Muscle of leg (tissue), 16 donors: ENCODE results near the gene C20orf96. TPM values are rescaled to one million over a fixed set of nuclear protein-coding genes. Genes with fewer than 3 reads are reported as not detected.
"Not testable (repeated sequence)": the region's sequence is repeated elsewhere in the genome, so short reads cannot be mapped to it uniquely, and the experiment has no call there.

Experiments used
- DNase-seq: peaks from one replicate; pipeline ENCODE4 v3.0.0; 2013
- H3K27ac ChIP-seq: one replicate; pipeline ENCODE4 v1.5.1; 2013; ENCODE audit warnings: mild to moderate bottlenecking, low read length, control low read depth
- H3K27me3 ChIP-seq: one replicate; pipeline ENCODE4 v1.6.1; 2013; ENCODE audit warnings: low read length; ENCODE audit not compliant: control insufficient read depth, insufficient read depth
- H3K36me3 ChIP-seq: one replicate; pipeline ENCODE4 v1.6.1; 2013; ENCODE audit warnings: low read length; ENCODE audit not compliant: control insufficient read depth, insufficient read depth
- H3K4me1 ChIP-seq: one replicate; pipeline ENCODE4 v1.6.1; 2013; ENCODE audit warnings: low read length; ENCODE audit not compliant: control insufficient read depth, insufficient read depth
- H3K4me3 ChIP-seq: one replicate; pipeline ENCODE4 v1.5.1; 2013; ENCODE audit warnings: low read length, control low read depth
- H3K9me3 ChIP-seq: replicated peaks from 2 replicates; pipeline ENCODE4 v1.6.1; 2013; ENCODE audit warnings: low read depth, low read length; ENCODE audit not compliant: control insufficient read depth
- WGBS: methylation state at CpG from one replicate; pipeline ENCODE4 v1.1.5; 2013; ENCODE audit warnings: missing lambda C conversion rate; ENCODE audit not compliant: insufficient coverage; 5-methylcytosine and 5-hydroxymethylcytosine counted together
- long read RNA-seq, 11 donors: transcript quantifications; one replicate each; lab custom pipeline, GENCODE V29; 2026
- polyA plus RNA-seq, 8 donors: library from polyadenylated mRNA; unstranded; fragments of 120-200 nt; gene quantifications; one replicate each; pipeline versions ENCODE4 v1.2.1 to v1.2.3, GENCODE V29; 2013; ENCODE audit warnings: inconsistent platforms in 1 of 8, low replicate concordance in 1 of 8; ENCODE audit not compliant: insufficient read length in 8 of 8, insufficient read depth in 1 of 8
- total RNA-seq: library from RNA; stranded (reverse); fragments of 120-200 nt; gene quantifications from one replicate; pipeline ENCODE4 v1.2.4, GENCODE V29; 2013

The C20orf96 gene, protein sequence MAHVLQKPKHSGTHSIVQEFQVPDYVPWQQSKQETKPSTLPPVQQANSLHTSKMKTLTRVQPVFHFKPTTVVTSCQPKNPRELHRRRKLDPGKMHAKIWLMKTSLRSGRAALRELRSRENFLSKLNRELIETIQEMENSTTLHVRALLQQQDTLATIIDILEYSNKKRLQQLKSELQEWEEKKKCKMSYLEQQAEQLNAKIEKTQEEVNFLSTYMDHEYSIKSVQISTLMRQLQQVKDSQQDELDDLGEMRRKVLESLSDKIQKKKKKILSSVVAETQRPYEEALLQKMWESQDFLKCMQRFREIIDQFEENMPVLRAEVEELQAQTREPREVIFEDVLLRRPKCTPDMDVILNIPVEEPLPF
- 2.9 TPM for total RNA-seq
- 10 to 100 TPM in 6 of 8 donors, 1 to 10 TPM in 2; 9.4 to 14.0 (median 12.4) TPM for polyA plus RNA-seq
- long read RNA-seq, donor 1: 0 reads
- long read RNA-seq, donor 2: 0 reads
- long read RNA-seq, donor 3: 0 reads
- long read RNA-seq, donor 4: 0 reads
- long read RNA-seq, donor 5, transcript C20orf96-202 (9 exons, 1,420 nt): major isoform, 6 of 6 reads
- long read RNA-seq, donor 5, partial matches to known transcripts: 0 of 6 reads
- long read RNA-seq, donor 5, other reads (novel, unspliced or antisense): 0 of 6 reads
- long read RNA-seq, donor 6, partial matches to known transcripts: 0 of 2 reads
- long read RNA-seq, donor 6, other reads (novel, unspliced or antisense): 0 of 2 reads
- long read RNA-seq, donor 7, partial matches to known transcripts: 0 of 1 reads
- long read RNA-seq, donor 7, other reads (novel, unspliced or antisense): 0 of 1 reads
- long read RNA-seq, donor 8: 0 reads
- long read RNA-seq, donor 9, partial matches to known transcripts: 0 of 1 reads
- long read RNA-seq, donor 9, other reads (novel, unspliced or antisense): 0 of 1 reads
- long read RNA-seq, donor 10: 0 reads
- long read RNA-seq, donor 11, partial matches to known transcripts: 0 of 1 reads
- long read RNA-seq, donor 11, other reads (novel, unspliced or antisense): 0 of 1 reads

GRCh38 chr20:290084-290831 is at the start of gene C20orf96:
Gene C20orf96, minus strand, starts transcription at chr20:290750. Its CDS starts 140 bp downstream, at chr20:290610.
- Histone ChIP-seq H3K4me3 (peak within 1 kb of the TSS; percentile 58), H3K36me3 (no peaks in the 10 kb centered on the region), H3K9me3 (peaks cover 4% of the 10 kb centered on the region), H3K27me3 (no peaks in the 10 kb centered on the region), H3K27ac (peak within 1 kb of the TSS; percentile 91), H3K4me1 (peaks cover 13% of the 10 kb centered on the region)
- WGBS: 0% methylated on average over 19 of the region's 43 CpGs
- DNase-seq: peak; percentile 97

GRCh38 chr20:336040-336439 is 45.5 kb upstream of the C20orf96 start:
- not testable (repeated sequence) for H3K4me3 ChIP-seq, H3K27me3 ChIP-seq, H3K4me1 ChIP-seq, H3K36me3 ChIP-seq, H3K9me3 ChIP-seq, H3K27ac ChIP-seq, DNase-seq
- WGBS: 80% methylated on average over 1 of the region's 1 CpG

GRCh38 chr20:334578-334977 is 44.0 kb upstream of the C20orf96 start:
- DNase-seq: no peak
- H3K36me3 ChIP-seq: peaks cover 4% of the 10 kb centered on the region
- WGBS: 100% methylated on average over 1 of the region's 8 CpGs
- H3K4me1 ChIP-seq: peaks cover 19% of the 10 kb centered on the region
- peak overlapping the region; percentile 47 for H3K27ac ChIP-seq
- H3K4me3 ChIP-seq: no peak overlapping the region
- no peaks in the 10 kb centered on the region for H3K9me3 ChIP-seq
- H3K27me3 ChIP-seq: no peaks in the 10 kb centered on the region

- WGBS: 48% methylated on average over 13 of the region's 16 CpGs
- H3K36me3 ChIP-seq: peaks cover 16% of the 10 kb centered on the region
- DNase-seq: peak; percentile 86
These were observed 39.9 kb upstream of the C20orf96 start for GRCh38 chr20:330233-331149.

DNA sequence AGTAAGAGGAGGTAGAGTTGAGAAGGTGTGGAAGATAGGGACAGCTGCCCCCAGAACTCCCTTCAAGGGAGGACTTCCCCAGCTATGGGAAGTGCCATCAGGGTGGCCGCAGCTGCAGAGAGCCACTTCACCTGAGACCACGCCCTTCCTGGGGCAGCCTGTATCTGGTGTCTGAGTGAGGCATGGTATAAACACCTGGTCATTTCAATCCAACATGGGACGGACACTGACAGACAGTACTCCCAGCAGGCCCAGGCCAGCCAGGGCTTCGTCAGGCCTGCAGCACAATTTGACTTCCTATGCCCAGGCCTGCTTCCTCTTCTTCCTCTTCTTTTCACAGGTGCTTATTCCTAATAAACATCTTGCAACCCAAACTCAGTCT is 39.3 kb upstream of the C20orf96 start:
- H3K36me3 ChIP-seq: peaks cover 16% of the 10 kb centered on the region
- H3K27me3 ChIP-seq: no peaks in the 10 kb centered on the region
- peaks cover 41% of the 10 kb centered on the region for H3K4me1 ChIP-seq
- DNase-seq: no peak
- WGBS: 72% methylated on average over 4 of the region's 4 CpGs
- no peak overlapping the region for H3K4me3 ChIP-seq
- H3K9me3 ChIP-seq: no peaks in the 10 kb centered on the region
- peak overlapping the region; percentile 26 for H3K27ac ChIP-seq

More at GRCh38 chr20:330233-331149, 39.9 kb upstream of the C20orf96 start:
- peaks cover 39% of the 10 kb centered on the region for H3K4me1 ChIP-seq
- H3K4me3 ChIP-seq: no peak overlapping the region
- H3K27me3 ChIP-seq: no peaks in the 10 kb centered on the region
- no peaks in the 10 kb centered on the region for H3K9me3 ChIP-seq
- H3K27ac ChIP-seq: peak overlapping the region; percentile 26

DNA sequence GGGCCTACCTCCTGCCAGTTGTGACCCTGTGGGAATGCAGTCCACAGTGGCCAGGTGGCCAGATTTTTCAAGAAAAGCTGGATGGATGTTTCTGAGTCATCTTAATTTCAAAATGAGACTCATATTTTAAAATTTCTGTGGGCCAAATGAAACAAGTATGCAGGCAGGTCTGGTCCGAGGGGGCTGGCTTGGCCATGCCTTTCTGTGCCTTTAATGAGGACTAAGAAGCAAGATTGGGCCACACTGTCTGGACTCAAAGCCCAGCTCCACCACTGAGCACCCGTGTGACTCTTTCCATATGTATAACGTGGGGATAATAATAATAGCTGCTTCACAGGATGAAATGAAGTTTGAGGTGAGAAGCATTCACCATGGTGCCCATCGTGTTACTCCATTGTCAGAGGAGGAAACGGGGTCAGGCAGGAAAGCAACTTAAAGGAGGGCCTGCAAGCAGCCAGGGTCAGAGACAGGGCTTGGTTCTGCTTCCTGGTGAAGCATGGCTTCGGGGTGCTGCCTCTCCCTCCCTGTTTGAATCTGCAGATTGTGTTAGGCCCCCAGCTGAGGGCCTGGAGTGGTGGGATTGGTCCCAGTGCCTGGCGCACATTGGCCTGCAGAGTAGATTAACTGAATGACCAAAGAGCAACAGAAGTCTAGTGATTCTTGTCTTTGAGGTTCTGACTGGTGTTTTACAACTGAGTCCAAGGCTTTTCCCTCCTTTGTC is 38.6 kb upstream of the C20orf96 start:
- no peak for DNase-seq
- H3K4me3 ChIP-seq: no peak overlapping the region
- peaks cover 16% of the 10 kb centered on the region for H3K36me3 ChIP-seq
- no peaks in the 10 kb centered on the region for H3K9me3 ChIP-seq
- WGBS: 52% methylated on average over 2 of the region's 7 CpGs
- no peak overlapping the region for H3K27ac ChIP-seq
- peaks cover 38% of the 10 kb centered on the region for H3K4me1 ChIP-seq
- H3K27me3 ChIP-seq: no peaks in the 10 kb centered on the region

GRCh38 chr20:328027-328974 is 37.8 kb upstream of the C20orf96 start:
- Histone ChIP-seq H3K27me3 (no peaks in the 10 kb centered on the region), H3K4me3 (peak overlapping the region; percentile 74), H3K4me1 (peaks cover 42% of the 10 kb centered on the region), H3K36me3 (peaks cover 16% of the 10 kb centered on the region), H3K27ac (peak overlapping the region; percentile 88), H3K9me3 (no peaks in the 10 kb centered on the region)
- peak; percentile 78 for DNase-seq
- 27% methylated on average over 14 of the region's 31 CpGs for WGBS
